ELF-1 (cell line): ENCODE results near the gene HILPDA.
A peak's percentile ranks its signal among the peaks of the same experiment; 100 is the strongest.
"Not testable (repeated sequence)": the region's sequence is repeated elsewhere in the genome, so short reads cannot be mapped to it uniquely, and the experiment has no call there.

Experiments
- DNase-seq: peaks from one replicate; pipeline ENCODE4 v3.0.0-alpha.2; 2016; ENCODE audit warnings: low read depth, low spot score

HILPDA gene

GRCh38 chr7:128463345-128463744 is 7.7 kb downstream of the HILPDA start:
- DNase-seq: not testable (repeated sequence)

- DNase-seq: not testable (repeated sequence)
Measured at GRCh38 chr7:128463933-128464332, 8.3 kb downstream of the HILPDA start.

GRCh38 chr7:128466871-128467270 is 11.2 kb downstream of the HILPDA start:
- not testable (repeated sequence) for DNase-seq

GRCh38 chr7:128476402-128477335 is 21.0 kb downstream of the HILPDA start, which contains the start of gene METTL2B:
TSS of gene METTL2B (plus strand) at chr7:128476748. CDS start at chr7:128476766, 18 bp downstream.
- DNase-seq: peak; percentile 97

- DNase-seq: not testable (repeated sequence)
Measured at GRCh38 chr7:128477336-128477690, 21.6 kb downstream of the HILPDA start.

GRCh38 chr7:128479082-128479481 is 23.4 kb downstream of the HILPDA start:
- DNase-seq: not testable (repeated sequence)

GRCh38 chr7:128488134-128488533 is 32.5 kb downstream of the HILPDA start:
- not testable (repeated sequence) for DNase-seq

GRCh38 chr7:128497405-128497804 is 41.7 kb downstream of the HILPDA start:
- no peak for DNase-seq

GRCh38 chr7:128505416-128505815 is 49.7 kb downstream of the HILPDA start:
- DNase-seq: not testable (repeated sequence)

GRCh38 chr7:128506819-128507218 is 51.1 kb downstream of the HILPDA start:
- not testable (repeated sequence) for DNase-seq

GRCh38 chr7:128507321-128507993 is 51.8 kb downstream of the HILPDA start:
- DNase-seq: not testable (repeated sequence)
